Astrocyte (in vitro differentiated cells and primary cell): Measurements from ENCODE around the gene SCN8A. TPM values are rescaled to one million over a fixed set of nuclear protein-coding genes. Genes with fewer than 3 reads are reported as not detected.

ENCODE experiments used
- DNase-seq: peaks from one replicate; pipeline ENCODE4 v3.0.0-alpha.2; 2010; ENCODE audit warnings: low read depth
- FAIRE-seq: peaks from 2 replicates; lab custom pipeline; 2011; peaks lifted over from hg19 to GRCh38; lab: Jason Lieb, UNC
- H2AFZ ChIP-seq: 2 replicates; pipeline ENCODE4 v1.6.0; 2012; ENCODE audit warnings: low read depth, low read length, inconsistent platforms
- H3K27ac ChIP-seq: 2 replicates; pipeline ENCODE4 v1.5.1; 2011; ENCODE audit warnings: low read depth, low read length, inconsistent platforms
- H3K27me3 ChIP-seq: 2 replicates; pipeline ENCODE4 v1.6.0; 2011; ENCODE audit warnings: low read length, inconsistent platforms; ENCODE audit not compliant: insufficient read depth
- H3K36me3 ChIP-seq: 2 replicates; pipeline ENCODE4 v1.5.1; 2011; ENCODE audit warnings: low read length, inconsistent platforms; ENCODE audit not compliant: insufficient read depth
- H3K4me1 ChIP-seq: 2 replicates; pipeline ENCODE4 v1.5.1; 2011; ENCODE audit warnings: low read length, inconsistent platforms; ENCODE audit not compliant: insufficient read depth
- H3K4me2 ChIP-seq: 2 replicates; pipeline ENCODE4 v1.6.0; 2012; ENCODE audit warnings: low read length, inconsistent platforms
- H3K4me3 ChIP-seq: 2 replicates; pipeline ENCODE4 v1.5.1; 2011; ENCODE audit warnings: low read depth, mild to moderate bottlenecking, low read length, inconsistent platforms; ENCODE audit not compliant: insufficient read depth
- H3K79me2 ChIP-seq: 2 replicates; pipeline ENCODE4 v1.6.0; 2012; ENCODE audit warnings: mild to moderate bottlenecking, low read length, inconsistent platforms; ENCODE audit not compliant: insufficient read depth
- H3K9ac ChIP-seq: 2 replicates; pipeline ENCODE4 v1.6.0; 2012; ENCODE audit warnings: mild to moderate bottlenecking, low read length, inconsistent platforms
- H3K9me3 ChIP-seq: 2 replicates; pipeline ENCODE4 v1.5.1; 2012; ENCODE audit warnings: low read depth, mild to moderate bottlenecking, low read length, inconsistent platforms; ENCODE audit not compliant: insufficient read depth
- H4K20me1 ChIP-seq: 2 replicates; pipeline ENCODE4 v1.6.0; 2012; ENCODE audit warnings: low read length, inconsistent platforms; ENCODE audit not compliant: insufficient read depth
- H3K27ac Mint-ChIP-seq: one replicate; pipeline ENCODE4 v1.8.0; 2021; ENCODE audit warnings: mild to moderate bottlenecking, mixed read lengths; ENCODE audit not compliant: unreplicated experiment
- H3K27me3 Mint-ChIP-seq: one replicate; pipeline ENCODE4 v1.8.0; 2021; ENCODE audit warnings: low read depth, mixed read lengths; ENCODE audit not compliant: unreplicated experiment
- H3K36me3 Mint-ChIP-seq: one replicate; pipeline ENCODE4 v1.8.0; 2021; ENCODE audit warnings: low read depth, mixed read lengths; ENCODE audit not compliant: unreplicated experiment
- H3K4me1 Mint-ChIP-seq: one replicate; pipeline ENCODE4 v1.8.0; 2021; ENCODE audit warnings: low read depth, mixed read lengths; ENCODE audit not compliant: unreplicated experiment
- H3K4me3 Mint-ChIP-seq: one replicate; pipeline ENCODE4 v1.8.0; 2021; ENCODE audit warnings: mild to moderate bottlenecking, moderate library complexity, mixed read lengths; ENCODE audit not compliant: unreplicated experiment
- H3K9me3 Mint-ChIP-seq: one replicate; pipeline ENCODE4 v1.8.0; 2021; ENCODE audit warnings: mild to moderate bottlenecking, mixed read lengths; ENCODE audit not compliant: unreplicated experiment
- EZH2 ChIP-seq: IDR thresholded peaks from 2 replicates; pipeline ENCODE4 v1.6.1; 2012; ENCODE audit warnings: mild to moderate bottlenecking, low read length, inconsistent platforms; ENCODE audit not compliant: insufficient read depth
- total RNA-seq: library from RNA; stranded (reverse); gene quantifications from 2 replicates; pipeline ENCODE4 v1.2.1, GENCODE V29; 2021
- TF ChIP-seq, protein P1 (sequence below): IDR thresholded peaks from 2 replicates; pipeline ENCODE4 v1.5.1; 2011; ENCODE audit warnings: low read depth, mild to moderate bottlenecking, inconsistent platforms, low read length, moderate library complexity; ENCODE audit not compliant: insufficient read depth

SCN8A gene
- total RNA-seq, 1 donor from 2014 or later = 6.5 TPM

DNA sequence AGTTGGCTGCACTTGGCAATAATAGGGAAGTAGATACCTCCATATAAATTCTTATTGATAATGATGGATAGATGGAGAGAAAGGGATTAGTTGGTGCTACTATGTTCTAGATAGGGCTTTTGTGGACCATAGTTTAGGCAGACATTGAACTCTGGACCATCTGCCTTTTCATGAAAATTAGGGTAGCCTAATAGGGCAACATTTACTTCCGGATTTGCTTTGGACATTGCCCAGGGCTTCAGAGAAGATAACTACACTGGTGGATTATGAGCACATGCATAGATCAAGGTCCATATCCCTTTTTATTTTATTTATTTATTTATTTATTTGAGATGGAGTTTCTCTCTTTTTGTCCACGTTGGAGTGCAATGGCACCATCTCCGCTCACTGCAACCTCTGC, 186.9 kb downstream of the SCN8A start:
- Histone ChIP-seq H2AFZ (no peak overlapping the region), H3K4me2 (no peak overlapping the region), H3K27ac (no peak overlapping the region), H3K36me3 (peaks cover 3% of the 10 kb centered on the region), H3K9ac (no peak overlapping the region), H3K79me2 (no peaks in the 10 kb centered on the region), H3K4me3 (no peak overlapping the region), H3K27me3 (no peaks in the 10 kb centered on the region), H3K9me3 (peaks cover 6% of the 10 kb centered on the region), H4K20me1 (no peaks in the 10 kb centered on the region), H3K4me1 (no peaks in the 10 kb centered on the region)
- H3K36me3 Mint-ChIP-seq = peaks cover 23% of the 10 kb centered on the region
- H3K4me3 Mint-ChIP-seq = no peak overlapping the region
- H3K4me1 Mint-ChIP-seq = peaks cover 1% of the 10 kb centered on the region
- TF ChIP-seq, protein P1, sequence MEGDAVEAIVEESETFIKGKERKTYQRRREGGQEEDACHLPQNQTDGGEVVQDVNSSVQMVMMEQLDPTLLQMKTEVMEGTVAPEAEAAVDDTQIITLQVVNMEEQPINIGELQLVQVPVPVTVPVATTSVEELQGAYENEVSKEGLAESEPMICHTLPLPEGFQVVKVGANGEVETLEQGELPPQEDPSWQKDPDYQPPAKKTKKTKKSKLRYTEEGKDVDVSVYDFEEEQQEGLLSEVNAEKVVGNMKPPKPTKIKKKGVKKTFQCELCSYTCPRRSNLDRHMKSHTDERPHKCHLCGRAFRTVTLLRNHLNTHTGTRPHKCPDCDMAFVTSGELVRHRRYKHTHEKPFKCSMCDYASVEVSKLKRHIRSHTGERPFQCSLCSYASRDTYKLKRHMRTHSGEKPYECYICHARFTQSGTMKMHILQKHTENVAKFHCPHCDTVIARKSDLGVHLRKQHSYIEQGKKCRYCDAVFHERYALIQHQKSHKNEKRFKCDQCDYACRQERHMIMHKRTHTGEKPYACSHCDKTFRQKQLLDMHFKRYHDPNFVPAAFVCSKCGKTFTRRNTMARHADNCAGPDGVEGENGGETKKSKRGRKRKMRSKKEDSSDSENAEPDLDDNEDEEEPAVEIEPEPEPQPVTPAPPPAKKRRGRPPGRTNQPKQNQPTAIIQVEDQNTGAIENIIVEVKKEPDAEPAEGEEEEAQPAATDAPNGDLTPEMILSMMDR = no peak
- TF ChIP-seq EZH2 = no peak
- H3K9me3 Mint-ChIP-seq = peaks cover 4% of the 10 kb centered on the region
- DNase-seq (no peak), FAIRE-seq (no peak)
- peaks cover 6% of the 10 kb centered on the region for H3K27me3 Mint-ChIP-seq
- no peak overlapping the region for H3K27ac Mint-ChIP-seq

- TF ChIP-seq EZH2 = no peak
- H2AFZ ChIP-seq = no peak overlapping the region
- H3K9me3 ChIP-seq = no peaks in the 10 kb centered on the region
- DNase-seq (no peak), FAIRE-seq (no peak)
- no peaks in the 10 kb centered on the region for H3K27me3 ChIP-seq
- H3K9me3 Mint-ChIP-seq = no peaks in the 10 kb centered on the region
- peaks cover 11% of the 10 kb centered on the region for H3K36me3 Mint-ChIP-seq
- no peaks in the 10 kb centered on the region for H3K36me3 ChIP-seq
- H3K4me3 Mint-ChIP-seq = no peak overlapping the region
- H3K4me1 ChIP-seq = no peaks in the 10 kb centered on the region
- no peaks in the 10 kb centered on the region for H4K20me1 ChIP-seq
- H3K27ac Mint-ChIP-seq = no peak overlapping the region
- no peak overlapping the region for H3K4me2 ChIP-seq
- no peak overlapping the region for H3K9ac ChIP-seq
- peaks cover 6% of the 10 kb centered on the region for H3K27me3 Mint-ChIP-seq
- no peaks in the 10 kb centered on the region for H3K4me1 Mint-ChIP-seq
- no peaks in the 10 kb centered on the region for H3K79me2 ChIP-seq
- no peak overlapping the region for H3K27ac ChIP-seq
- H3K4me3 ChIP-seq = no peak overlapping the region
These were observed 188.8 kb downstream of the SCN8A start for GRCh38 chr12:51779876-51780275.

DNA sequence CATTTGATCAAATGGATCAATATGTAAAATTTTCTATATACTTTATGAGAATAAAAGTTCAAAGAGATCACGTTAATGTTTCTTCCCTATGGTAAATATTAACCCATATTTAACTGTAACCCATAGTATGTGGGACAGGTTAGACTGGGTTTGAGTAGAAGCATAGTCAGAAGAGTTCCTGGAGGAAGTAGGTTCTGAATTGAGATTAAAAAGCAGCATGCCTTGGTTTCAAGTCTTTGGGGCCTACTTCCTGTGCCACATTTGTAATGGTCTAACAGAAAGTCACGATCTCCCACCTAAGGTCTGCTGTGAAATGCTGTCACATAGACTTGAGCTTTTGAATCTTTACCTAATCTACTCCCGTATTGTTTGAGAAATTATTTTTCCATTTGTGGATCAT, 193.7 kb downstream of the SCN8A start:
- TF ChIP-seq EZH2 = no peak
- TF ChIP-seq, protein P1 = no peak
- no peak overlapping the region for H3K4me3 ChIP-seq
- Mint-ChIP-seq H3K9me3 (no peaks in the 10 kb centered on the region), H3K27me3 (peaks cover 6% of the 10 kb centered on the region), H3K4me1 (peaks cover 19% of the 10 kb centered on the region), H3K27ac (no peak overlapping the region), H3K36me3 (peaks cover 7% of the 10 kb centered on the region), H3K4me3 (no peak overlapping the region)
- no peak overlapping the region for H2AFZ ChIP-seq
- H3K4me2 ChIP-seq = no peak overlapping the region
- H3K9ac ChIP-seq = no peak overlapping the region
- peaks cover 11% of the 10 kb centered on the region for H3K4me1 ChIP-seq
- no peaks in the 10 kb centered on the region for H3K27me3 ChIP-seq
- H3K27ac ChIP-seq = no peak overlapping the region
- H4K20me1 ChIP-seq = no peaks in the 10 kb centered on the region
- no peak for DNase-seq
- no peak for FAIRE-seq
- H3K9me3 ChIP-seq = no peaks in the 10 kb centered on the region
- no peaks in the 10 kb centered on the region for H3K36me3 ChIP-seq
- no peaks in the 10 kb centered on the region for H3K79me2 ChIP-seq
